Endometrium (tissue), 2 donors: ENCODE measurements around the gene SLC2A11.

Experiments used
- FAIRE-seq: peaks from 2 replicates; lab custom pipeline; 2012; peaks lifted over from hg19 to GRCh38; lab: Jason Lieb, UNC
- donor health status: control.
- donor health status: control.

SLC2A11 gene

DNA sequence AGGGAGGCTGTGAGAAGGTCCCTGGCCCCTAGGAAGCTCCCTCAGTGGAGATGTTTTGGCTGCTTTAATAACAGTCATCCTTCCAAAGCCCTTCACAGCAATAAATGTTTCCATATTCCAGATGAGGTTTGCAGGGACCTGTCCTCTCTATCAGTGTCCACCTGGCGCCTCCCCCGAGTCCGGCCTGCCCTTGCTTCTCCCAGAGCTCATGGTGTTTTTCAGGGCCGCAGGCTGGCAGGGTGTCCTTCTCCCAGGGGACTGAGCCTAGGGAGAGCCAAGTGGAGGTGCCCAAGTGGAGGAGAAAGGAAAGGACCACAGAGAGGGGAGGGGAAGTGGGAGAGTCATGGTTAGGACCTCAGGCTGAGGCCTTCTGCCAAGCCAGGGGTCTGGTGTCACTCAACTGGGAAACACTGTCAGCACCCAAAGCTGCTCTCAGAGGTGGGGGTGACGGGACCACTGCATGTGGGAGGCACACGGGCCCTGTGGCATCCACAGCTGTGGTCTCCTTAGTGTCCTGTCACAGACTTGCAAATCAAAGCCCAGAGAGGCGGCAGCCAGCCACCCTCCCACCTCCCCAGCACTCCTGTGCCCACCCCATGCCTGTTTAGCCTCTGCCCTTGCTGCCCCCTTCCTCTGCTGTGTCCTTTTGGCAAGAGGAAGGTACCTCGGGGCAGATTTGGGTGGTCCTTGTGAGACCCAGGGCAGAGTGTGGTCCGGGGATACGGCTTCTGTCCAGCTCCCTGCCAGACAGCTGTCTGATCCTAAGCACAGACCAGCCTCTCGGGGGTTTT lies 25.3 kb upstream of the SLC2A11 start:
- no peak for FAIRE-seq

DNA sequence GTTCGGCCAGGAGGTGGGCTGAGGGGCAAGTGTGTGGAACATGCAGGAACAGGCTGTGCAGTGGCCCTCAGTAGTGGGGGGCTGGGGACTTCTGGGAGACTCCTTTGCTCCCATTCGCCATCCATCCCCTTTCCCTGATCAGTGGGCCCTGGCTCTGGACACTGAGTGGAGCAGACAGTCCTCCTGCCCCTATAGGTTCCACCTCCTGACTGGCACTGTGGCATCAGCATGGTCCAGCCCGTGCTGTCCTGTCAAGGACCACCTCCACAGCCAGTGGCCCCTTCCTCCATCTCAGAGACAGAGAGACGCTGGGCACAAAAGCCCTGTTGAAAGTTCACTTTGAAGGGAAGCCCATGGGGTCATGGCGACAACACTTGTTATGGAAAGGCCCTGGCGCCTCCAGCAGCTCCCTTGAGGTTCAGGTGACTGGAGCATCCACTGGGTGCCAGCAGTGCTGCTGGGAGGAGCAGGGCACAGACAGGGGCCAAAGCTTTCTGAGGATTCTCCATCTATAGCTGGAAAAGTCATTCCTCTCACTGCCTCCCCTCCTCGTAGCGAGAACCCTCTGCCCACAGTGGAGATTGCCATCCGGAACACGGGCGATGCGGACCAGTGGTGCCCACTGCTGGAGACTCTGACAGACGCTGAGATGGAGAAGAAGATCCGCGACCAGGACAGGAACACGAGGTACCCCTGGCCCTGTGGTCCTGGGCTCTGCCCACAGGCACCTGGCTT lies 24.5 kb upstream of the SLC2A11 start:
- FAIRE-seq: no peak

DNA sequence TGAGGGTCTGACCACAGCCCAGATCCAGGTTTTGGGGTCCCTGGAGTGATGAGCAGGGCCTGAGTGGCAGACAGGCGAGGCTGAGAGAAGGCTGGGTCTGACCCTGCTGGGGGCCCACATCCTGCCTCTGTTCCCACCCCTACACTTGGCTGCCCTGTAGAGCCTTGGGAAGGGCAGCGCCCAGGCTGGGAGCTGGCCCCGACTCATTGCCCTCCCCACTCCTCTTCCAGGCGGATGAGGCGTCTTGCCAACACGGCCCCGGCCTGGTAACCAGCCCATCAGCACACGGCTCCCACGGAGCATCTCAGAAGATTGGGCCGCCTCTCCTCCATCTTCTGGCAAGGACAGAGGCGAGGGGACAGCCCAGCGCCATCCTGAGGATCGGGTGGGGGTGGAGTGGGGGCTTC lies 23.8 kb upstream of the SLC2A11 start:
- no peak for FAIRE-seq

GRCh38 chr22:23834406-23834792 lies 23.3 kb upstream of the SLC2A11 start:
- no peak for FAIRE-seq

- FAIRE-seq: no peak
Observed at GRCh38 chr22:23834793-23835483, 22.7 kb upstream of the SLC2A11 start.

GRCh38 chr22:23835484-23836144 lies 22.1 kb upstream of the SLC2A11 start:
- no peak for FAIRE-seq

DNA sequence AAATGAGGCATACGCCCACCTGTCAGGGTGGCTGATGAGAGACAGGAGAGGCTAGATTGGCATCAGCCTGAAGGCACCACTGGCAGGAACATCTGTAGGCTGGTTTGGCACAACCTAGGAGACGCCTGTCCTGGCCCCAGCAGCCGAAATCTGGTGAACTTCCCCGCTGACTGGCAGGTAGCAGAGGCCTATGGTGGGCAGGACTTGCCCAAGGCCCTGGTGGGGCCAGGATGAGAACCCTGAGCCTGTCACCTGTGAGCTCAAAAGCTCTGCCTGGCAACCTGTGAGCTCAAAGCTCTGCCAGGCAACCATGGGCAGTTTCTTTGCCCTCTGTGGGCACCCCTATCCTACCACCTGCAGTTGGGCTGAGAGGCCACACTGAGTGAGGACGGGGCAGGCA lies 21.4 kb upstream of the SLC2A11 start:
- FAIRE-seq: no peak

DNA sequence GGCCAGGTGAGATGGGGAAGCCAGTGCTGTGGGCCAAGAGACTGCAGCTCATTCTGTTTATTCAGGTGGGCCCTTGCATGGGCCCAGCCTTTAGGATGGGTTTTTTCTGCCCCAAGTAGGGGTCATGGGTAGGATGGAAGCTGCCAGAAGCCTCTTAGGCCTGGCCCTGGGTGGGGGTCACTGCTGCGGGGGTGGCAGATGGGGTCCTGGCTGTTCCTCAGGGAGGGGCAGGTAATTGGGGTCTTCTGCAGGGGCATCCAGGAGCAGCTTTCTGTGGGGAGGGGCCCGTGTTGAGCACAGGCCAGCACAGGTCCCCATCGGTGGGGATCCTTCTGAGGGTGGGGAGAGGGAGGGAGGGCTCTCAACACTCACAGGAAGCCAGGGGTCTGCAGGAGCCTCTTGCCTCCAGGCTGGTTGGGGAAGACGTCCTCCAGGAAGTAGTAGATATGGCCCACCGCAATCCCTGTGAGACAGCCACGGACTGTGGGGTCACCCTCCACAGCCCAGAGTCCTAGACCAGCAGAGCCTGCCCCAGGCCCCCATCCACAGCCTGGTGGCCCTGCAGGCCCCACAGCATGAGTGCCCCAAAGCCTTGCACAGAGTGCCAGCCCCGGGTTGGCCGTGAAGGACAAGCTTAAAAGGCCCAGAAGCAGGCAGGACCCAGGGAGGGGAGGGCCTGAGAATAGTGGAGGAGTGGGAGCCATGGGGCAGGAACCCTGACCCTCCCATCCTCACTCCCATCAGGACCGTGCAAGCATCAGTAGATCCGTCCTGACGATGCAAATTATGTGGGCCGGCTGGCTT lies 20.8 kb upstream of the SLC2A11 start:
- no peak for FAIRE-seq

DNA sequence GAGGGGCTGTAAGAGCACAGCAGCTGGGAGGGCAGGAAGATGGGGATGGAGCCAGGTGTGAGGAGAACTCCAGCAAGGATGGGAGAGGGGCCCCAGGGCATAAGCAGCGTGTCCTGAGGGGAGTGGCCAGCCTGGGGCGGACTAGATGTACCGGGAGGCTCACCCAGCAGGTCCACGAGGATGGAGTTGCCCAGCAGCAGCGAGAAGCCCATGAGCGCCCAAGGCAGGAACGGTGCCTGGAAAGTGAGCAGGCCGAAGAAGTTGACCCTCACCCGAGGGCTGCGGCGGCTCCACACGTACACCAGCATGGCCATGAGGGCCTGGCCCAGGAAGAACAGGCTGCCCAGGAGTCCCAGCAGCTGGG lies 20.2 kb upstream of the SLC2A11 start:
- FAIRE-seq: no peak

DNA sequence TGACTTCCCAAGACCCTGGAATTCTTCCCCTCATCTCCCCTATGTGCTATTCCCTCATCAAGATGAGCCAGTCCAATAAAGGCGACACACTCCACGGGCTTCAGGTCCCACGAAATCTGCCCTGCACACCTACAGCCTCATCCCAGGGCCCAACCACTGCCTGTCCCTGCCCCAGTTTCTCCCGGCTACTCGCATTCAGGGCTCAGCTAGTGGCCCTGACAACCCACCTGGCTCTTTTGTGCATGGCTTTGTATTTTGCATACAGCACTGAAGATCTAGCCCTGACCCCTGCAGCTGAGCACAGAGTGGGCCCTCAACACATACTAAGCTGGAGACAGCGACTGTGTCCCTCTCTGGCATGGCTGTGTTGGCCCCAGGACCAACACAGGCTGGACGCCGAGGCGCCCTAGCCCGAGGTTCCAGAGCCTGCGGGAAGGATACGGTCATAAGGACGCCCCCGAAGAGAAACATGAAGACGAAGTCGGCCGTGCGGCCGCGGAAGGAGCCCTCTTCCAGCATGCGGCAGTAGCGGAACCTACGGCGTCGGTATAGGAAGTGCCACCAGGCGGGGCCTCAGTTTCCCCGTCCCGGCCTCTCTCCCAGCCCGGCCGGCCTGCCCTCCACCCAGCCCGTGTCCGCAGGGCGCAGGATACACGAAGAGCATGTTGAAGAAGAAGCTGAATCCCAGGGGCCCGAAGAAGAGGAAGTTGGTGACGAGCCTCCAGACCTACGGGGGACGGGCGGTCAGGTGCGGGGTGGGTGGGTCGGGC lies 19.6 kb upstream of the SLC2A11 start:
- no peak for FAIRE-seq

- FAIRE-seq: peak; percentile 90
Observed at GRCh38 chr22:23838681-23839468, 18.8 kb upstream of the SLC2A11 start, which contains the start of gene DERL3. TSS of gene DERL3 (minus strand) at chr22:23839006. CDS start at chr22:23838987, 19 bp downstream.

GRCh38 chr22:23840026-23840425 lies 17.6 kb upstream of the SLC2A11 start:
- peak; percentile 4 for FAIRE-seq

- FAIRE-seq: no peak
Observed at GRCh38 chr22:23841292-23841691, 16.4 kb upstream of the SLC2A11 start.

- no peak for FAIRE-seq
Observed at GRCh38 chr22:23841736-23842445, 15.8 kb upstream of the SLC2A11 start.

DNA sequence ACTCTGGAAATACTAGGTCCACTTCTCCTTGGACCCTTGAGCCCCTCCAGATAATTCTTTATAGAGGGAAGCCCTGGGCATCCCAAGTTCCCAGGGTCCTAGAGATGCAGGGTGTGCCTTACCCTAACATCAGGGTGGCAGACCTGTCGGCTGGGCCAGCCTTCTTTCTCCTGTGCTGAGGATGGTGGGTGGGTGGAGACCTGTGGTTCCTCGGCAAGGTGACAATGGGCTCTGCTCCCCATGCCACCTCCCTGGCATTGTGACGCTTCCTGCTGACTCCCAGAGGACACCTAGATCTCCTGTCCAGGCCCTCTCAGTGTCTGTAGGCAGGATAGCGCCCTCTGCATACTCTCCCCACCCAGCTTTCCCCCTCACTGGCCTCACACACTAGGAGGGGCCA lies 15.1 kb upstream of the SLC2A11 start:
- no peak for FAIRE-seq

DNA sequence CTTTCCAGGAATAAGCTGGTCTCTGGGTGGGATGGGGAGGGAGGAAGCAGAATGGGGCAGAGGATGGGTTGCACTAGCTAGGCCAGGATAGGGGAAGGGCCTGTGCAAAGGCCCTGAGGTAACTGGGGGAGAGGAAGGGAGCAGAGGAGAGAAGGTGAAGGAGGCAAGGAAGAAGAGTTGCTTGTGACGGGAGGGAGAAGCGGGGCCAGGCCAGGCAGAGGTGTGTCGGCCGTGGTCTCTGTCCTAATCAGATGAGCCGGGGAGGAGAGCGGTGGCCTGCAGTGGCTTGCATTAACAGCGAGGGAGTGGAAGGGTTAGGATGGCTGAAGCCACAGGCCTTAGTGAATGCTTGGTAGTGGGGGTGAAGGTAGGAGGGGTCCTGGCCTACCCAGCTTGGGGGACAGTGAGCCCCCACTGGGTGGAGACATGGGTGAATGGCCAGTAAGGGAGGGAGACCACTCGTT lies 12.9 kb upstream of the SLC2A11 start:
- FAIRE-seq: no peak

- FAIRE-seq: no peak
Observed at GRCh38 chr22:23845265-23846080, 12.2 kb upstream of the SLC2A11 start.

DNA sequence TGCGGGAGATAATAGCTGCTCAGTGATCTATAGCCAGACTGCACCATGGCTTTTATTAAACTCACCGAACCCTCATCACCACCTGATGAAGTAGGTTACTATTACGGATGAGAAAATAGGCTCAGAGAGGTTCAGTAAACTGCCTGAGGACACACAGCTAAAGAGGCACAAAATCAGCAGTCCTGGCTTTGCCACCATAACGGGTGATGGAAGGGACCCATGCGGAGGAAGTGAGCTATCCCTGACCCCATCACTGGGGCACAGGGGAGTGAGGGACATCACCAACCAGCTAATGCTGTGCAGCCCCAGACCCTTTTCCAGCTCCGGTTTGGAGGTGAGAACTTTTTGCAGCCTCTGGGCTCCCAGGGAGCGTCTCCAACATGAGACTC lies 11.6 kb upstream of the SLC2A11 start:
- no peak for FAIRE-seq
